WTC11 (cell line): Measurements from ENCODE around the gene IRF2.

Source experiments
- ESRRA ChIP-seq: sonication (generic); formaldehyde crosslinking; IDR thresholded peaks from 2 replicates; pipeline ENCODE4 v1.8.1; 2022; ENCODE audit warnings: mild to moderate bottlenecking, missing genetic modification reagents, borderline replicate concordance
- FOXK1 ChIP-seq: sonication (generic); formaldehyde crosslinking; IDR thresholded peaks from 2 replicates; pipeline ENCODE4 v1.8.0; 2022; ENCODE audit warnings: mild to moderate bottlenecking, moderate library complexity, missing genetic modification reagents
- JUN ChIP-seq: sonication (generic); formaldehyde crosslinking; IDR thresholded peaks from 2 replicates; pipeline ENCODE4 v1.8.0; 2023; ENCODE audit warnings: mild to moderate bottlenecking, missing genetic modification reagents
- NFATC4 ChIP-seq: fragments of 250-450 bp; sonication (Bioruptor Pico); IDR thresholded peaks from 2 replicates; pipeline ENCODE4 v1.9.0; 2021; ENCODE audit warnings: mild to moderate bottlenecking
- NFE2L1 ChIP-seq: sonication (generic); formaldehyde crosslinking; IDR thresholded peaks from 2 replicates; pipeline ENCODE4 v1.8.1; 2023; ENCODE audit warnings: missing genetic modification reagents
- RELA ChIP-seq: sonication (generic); formaldehyde crosslinking; IDR thresholded peaks from 2 replicates; pipeline ENCODE4 v1.8.1; 2022; ENCODE audit warnings: missing genetic modification reagents, mild to moderate bottlenecking, borderline replicate concordance
- TCF7 ChIP-seq: sonication (generic); formaldehyde crosslinking; IDR thresholded peaks from 2 replicates; pipeline ENCODE4 v1.8.0; 2022; ENCODE audit warnings: mild to moderate bottlenecking, low read depth, missing genetic modification reagents, moderate library complexity
- TEAD1 ChIP-seq: sonication (generic); formaldehyde crosslinking; IDR thresholded peaks from 2 replicates; pipeline ENCODE4 v1.8.0; 2022; ENCODE audit warnings: mild to moderate bottlenecking, missing genetic modification reagents
- TF ChIP-seq, protein P1 (sequence below): sonication (generic); formaldehyde crosslinking; IDR thresholded peaks from 2 replicates; pipeline ENCODE4 v1.8.1; 2022; ENCODE audit warnings: missing genetic modification reagents, borderline replicate concordance
- TF ChIP-seq, protein P2 (sequence below): sonication (generic); formaldehyde crosslinking; conservative IDR thresholded peaks from 2 replicates; pipeline ENCODE4 v1.8.1; 2022; ENCODE audit warnings: mild to moderate bottlenecking, missing genetic modification reagents
- TF ChIP-seq, protein P3 (sequence below): fragments of 200-600 bp; IDR thresholded peaks from 2 replicates; pipeline ENCODE4 v1.8.0; 2022; ENCODE audit warnings: antibody characterized with exemption
- TF ChIP-seq, protein P4 (sequence below): fragments of 250-450 bp; sonication (Bioruptor Pico); IDR thresholded peaks from 2 replicates; pipeline ENCODE4 v1.9.0; 2021; ENCODE audit warnings: mild to moderate bottlenecking, borderline replicate concordance
- TF ChIP-seq, protein P5 (sequence below): fragments of 250-450 bp; sonication (Bioruptor Pico); IDR thresholded peaks from 2 replicates; pipeline ENCODE4 v1.8.0; 2021; ENCODE audit warnings: mild to moderate bottlenecking
- TF ChIP-seq, protein P6 (sequence below): sonication (generic); formaldehyde crosslinking; IDR thresholded peaks from 2 replicates; pipeline ENCODE4 v1.8.1; 2022; ENCODE audit warnings: low read depth, mild to moderate bottlenecking, moderate library complexity, missing genetic modification reagents, borderline replicate concordance

DNA sequence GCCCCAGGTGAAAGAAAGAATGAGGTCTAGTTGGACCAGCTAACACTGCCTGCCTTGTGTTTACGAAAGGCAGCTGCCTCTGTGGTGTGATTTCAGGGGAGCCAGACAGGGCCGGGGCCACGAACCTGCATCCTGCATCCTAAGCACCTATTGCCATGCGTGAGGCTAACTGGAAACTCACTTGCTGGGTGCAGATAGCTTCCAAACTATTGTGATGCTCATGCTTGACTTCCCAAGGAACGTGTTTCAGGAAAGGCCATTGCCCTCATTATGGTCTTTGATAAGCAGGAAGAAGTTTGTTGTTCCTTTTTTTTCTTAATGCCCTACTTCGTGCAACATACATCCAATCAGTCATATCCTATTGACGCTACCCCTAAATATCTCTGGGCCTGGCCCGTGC lies 2.3 kb upstream of the IRF2 start:
- TF ChIP-seq, protein P1, sequence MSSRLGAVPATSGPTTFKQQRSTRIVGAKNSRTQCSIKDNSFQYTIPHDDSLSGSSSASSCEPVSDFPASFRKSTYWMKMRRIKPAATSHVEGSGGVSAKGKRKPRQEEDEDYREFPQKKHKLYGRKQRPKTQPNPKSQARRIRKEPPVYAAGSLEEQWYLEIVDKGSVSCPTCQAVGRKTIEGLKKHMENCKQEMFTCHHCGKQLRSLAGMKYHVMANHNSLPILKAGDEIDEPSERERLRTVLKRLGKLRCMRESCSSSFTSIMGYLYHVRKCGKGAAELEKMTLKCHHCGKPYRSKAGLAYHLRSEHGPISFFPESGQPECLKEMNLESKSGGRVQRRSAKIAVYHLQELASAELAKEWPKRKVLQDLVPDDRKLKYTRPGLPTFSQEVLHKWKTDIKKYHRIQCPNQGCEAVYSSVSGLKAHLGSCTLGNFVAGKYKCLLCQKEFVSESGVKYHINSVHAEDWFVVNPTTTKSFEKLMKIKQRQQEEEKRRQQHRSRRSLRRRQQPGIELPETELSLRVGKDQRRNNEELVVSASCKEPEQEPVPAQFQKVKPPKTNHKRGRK (CRISPR knock-in tag), result no peak
- TF ChIP-seq, protein P2, sequence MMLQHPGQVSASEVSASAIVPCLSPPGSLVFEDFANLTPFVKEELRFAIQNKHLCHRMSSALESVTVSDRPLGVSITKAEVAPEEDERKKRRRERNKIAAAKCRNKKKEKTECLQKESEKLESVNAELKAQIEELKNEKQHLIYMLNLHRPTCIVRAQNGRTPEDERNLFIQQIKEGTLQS (CRISPR knock-in tag), result no peak
- TF ChIP-seq, protein P3, sequence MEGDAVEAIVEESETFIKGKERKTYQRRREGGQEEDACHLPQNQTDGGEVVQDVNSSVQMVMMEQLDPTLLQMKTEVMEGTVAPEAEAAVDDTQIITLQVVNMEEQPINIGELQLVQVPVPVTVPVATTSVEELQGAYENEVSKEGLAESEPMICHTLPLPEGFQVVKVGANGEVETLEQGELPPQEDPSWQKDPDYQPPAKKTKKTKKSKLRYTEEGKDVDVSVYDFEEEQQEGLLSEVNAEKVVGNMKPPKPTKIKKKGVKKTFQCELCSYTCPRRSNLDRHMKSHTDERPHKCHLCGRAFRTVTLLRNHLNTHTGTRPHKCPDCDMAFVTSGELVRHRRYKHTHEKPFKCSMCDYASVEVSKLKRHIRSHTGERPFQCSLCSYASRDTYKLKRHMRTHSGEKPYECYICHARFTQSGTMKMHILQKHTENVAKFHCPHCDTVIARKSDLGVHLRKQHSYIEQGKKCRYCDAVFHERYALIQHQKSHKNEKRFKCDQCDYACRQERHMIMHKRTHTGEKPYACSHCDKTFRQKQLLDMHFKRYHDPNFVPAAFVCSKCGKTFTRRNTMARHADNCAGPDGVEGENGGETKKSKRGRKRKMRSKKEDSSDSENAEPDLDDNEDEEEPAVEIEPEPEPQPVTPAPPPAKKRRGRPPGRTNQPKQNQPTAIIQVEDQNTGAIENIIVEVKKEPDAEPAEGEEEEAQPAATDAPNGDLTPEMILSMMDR, result no peak
- TF ChIP-seq RELA, result no peak
- TF ChIP-seq, protein P4, sequence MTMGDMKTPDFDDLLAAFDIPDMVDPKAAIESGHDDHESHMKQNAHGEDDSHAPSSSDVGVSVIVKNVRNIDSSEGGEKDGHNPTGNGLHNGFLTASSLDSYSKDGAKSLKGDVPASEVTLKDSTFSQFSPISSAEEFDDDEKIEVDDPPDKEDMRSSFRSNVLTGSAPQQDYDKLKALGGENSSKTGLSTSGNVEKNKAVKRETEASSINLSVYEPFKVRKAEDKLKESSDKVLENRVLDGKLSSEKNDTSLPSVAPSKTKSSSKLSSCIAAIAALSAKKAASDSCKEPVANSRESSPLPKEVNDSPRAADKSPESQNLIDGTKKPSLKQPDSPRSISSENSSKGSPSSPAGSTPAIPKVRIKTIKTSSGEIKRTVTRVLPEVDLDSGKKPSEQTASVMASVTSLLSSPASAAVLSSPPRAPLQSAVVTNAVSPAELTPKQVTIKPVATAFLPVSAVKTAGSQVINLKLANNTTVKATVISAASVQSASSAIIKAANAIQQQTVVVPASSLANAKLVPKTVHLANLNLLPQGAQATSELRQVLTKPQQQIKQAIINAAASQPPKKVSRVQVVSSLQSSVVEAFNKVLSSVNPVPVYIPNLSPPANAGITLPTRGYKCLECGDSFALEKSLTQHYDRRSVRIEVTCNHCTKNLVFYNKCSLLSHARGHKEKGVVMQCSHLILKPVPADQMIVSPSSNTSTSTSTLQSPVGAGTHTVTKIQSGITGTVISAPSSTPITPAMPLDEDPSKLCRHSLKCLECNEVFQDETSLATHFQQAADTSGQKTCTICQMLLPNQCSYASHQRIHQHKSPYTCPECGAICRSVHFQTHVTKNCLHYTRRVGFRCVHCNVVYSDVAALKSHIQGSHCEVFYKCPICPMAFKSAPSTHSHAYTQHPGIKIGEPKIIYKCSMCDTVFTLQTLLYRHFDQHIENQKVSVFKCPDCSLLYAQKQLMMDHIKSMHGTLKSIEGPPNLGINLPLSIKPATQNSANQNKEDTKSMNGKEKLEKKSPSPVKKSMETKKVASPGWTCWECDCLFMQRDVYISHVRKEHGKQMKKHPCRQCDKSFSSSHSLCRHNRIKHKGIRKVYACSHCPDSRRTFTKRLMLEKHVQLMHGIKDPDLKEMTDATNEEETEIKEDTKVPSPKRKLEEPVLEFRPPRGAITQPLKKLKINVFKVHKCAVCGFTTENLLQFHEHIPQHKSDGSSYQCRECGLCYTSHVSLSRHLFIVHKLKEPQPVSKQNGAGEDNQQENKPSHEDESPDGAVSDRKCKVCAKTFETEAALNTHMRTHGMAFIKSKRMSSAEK (CRISPR knock-in tag), result no peak
- TF ChIP-seq JUN (CRISPR knock-in tag), result no peak
- TF ChIP-seq, protein P5, sequence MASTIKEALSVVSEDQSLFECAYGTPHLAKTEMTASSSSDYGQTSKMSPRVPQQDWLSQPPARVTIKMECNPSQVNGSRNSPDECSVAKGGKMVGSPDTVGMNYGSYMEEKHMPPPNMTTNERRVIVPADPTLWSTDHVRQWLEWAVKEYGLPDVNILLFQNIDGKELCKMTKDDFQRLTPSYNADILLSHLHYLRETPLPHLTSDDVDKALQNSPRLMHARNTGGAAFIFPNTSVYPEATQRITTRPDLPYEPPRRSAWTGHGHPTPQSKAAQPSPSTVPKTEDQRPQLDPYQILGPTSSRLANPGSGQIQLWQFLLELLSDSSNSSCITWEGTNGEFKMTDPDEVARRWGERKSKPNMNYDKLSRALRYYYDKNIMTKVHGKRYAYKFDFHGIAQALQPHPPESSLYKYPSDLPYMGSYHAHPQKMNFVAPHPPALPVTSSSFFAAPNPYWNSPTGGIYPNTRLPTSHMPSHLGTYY (CRISPR knock-in tag), result no peak
- TF ChIP-seq TCF7 (CRISPR knock-in tag), result no peak
- TF ChIP-seq, protein P6, sequence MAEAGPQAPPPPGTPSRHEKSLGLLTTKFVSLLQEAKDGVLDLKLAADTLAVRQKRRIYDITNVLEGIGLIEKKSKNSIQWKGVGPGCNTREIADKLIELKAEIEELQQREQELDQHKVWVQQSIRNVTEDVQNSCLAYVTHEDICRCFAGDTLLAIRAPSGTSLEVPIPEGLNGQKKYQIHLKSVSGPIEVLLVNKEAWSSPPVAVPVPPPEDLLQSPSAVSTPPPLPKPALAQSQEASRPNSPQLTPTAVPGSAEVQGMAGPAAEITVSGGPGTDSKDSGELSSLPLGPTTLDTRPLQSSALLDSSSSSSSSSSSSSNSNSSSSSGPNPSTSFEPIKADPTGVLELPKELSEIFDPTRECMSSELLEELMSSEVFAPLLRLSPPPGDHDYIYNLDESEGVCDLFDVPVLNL (CRISPR knock-in tag), result no peak
- TF ChIP-seq NFATC4 (CRISPR knock-in tag), result no peak
- TF ChIP-seq NFE2L1 (CRISPR knock-in tag), result no peak
- no peak for TF ChIP-seq TEAD1 (CRISPR knock-in tag)
- no peak for TF ChIP-seq ESRRA (CRISPR knock-in tag)
- peak; percentile 30; the same call in 1 of the 2 replicates for TF ChIP-seq FOXK1 (CRISPR knock-in tag)
